G401 (cell line): Measurements from ENCODE around the gene STK11IP. TPM values are rescaled to one million over a fixed set of nuclear protein-coding genes. Genes with fewer than 3 reads are reported as not detected.
A peak's percentile ranks its signal among the peaks of the same experiment; 100 is the strongest.

ENCODE experiments used
- DNase-seq: peaks from one replicate; pipeline ENCODE4 v3.0.0-alpha.2; 2015; ENCODE audit warnings: low spot score
- in situ Hi-C: cut with HindIII; loops from 2 replicates; pipeline ENCODE4 v1.10.0; 2016; ENCODE audit warnings: low sequenced_read_pairs, mixed read lengths
- total RNA-seq: library from RNA; depleted of rRNA; stranded (reverse); fragments of >200 nt; shearing (Covaris generic); gene quantifications from 2 replicates; pipeline ENCODE4 v1.2.3, GENCODE V29; 2014; rRNA removed

STK11IP gene
- total RNA-seq, 1 experiment from 2014 or later = 22.8 TPM

DNA sequence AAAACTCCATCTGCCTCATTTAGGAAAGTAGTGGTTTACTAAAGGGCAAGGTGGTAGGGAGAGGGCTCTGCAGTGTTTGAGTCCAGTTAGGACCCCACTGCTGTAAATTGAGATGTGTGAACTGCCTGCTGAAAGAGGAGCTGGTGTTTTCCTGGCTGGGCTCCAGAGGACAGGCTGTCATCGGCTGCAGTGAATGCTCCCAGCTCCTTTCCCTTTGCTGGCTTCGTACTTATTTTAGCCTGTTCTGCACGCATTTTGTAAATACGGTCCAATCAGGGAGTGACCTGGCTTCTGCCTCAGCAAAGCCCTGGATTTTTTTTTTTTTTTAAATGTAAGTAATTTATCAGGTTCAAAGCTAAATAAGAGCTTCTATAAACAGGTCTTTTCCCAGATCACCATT lies 67.3 kb downstream of the STK11IP start:
- in situ Hi-C loops = no loop called here
- DNase-seq = peak; percentile 3

- in situ Hi-C loops = no loop called here
- no peak for DNase-seq
Measured at GRCh38 chr2:219665926-219666325, 68.3 kb downstream of the STK11IP start.

Other genes with a start within 250 kb of the STK11IP start
- gene DNPEP, start 209.9 kb upstream of the STK11IP start, total RNA-seq = 65.8 and 67.4 TPM in 2 replicates
- not detected in 2 replicates for gene DES, start 179.5 kb upstream of the STK11IP start, total RNA-seq
- 7.7 and 11.1 TPM in 2 replicates for gene SPEG, start 163.0 kb upstream of the STK11IP start, total RNA-seq
- 60.6 and 62.3 TPM in 2 replicates for gene GMPPA, start 99.0 kb upstream of the STK11IP start, total RNA-seq
- 0.25 TPM in 1 of 2 replicates, not detected in the other for gene ASIC4, start 83.4 kb upstream of the STK11IP start, total RNA-seq
- gene CHPF, start 54.0 kb upstream of the STK11IP start, total RNA-seq = 87.3 and 89.2 TPM in 2 replicates
- gene TMEM198, start 53.8 kb upstream of the STK11IP start, total RNA-seq = 9.0 and 11.1 TPM in 2 replicates
- 106 and 117 TPM in 2 replicates for gene OBSL1, start 26.3 kb upstream of the STK11IP start, total RNA-seq
- 1.3 TPM in 1 of 2 replicates, not detected in the other for gene INHA, start 25.5 kb upstream of the STK11IP start, total RNA-seq
- gene SLC4A3, start 29.8 kb downstream of the STK11IP start, total RNA-seq = 4.1 and 5.0 TPM in 2 replicates